BLaER1 (cell line): Measurements from ENCODE around the gene ZFP36L1.

Experiments
- H3K27ac ChIP-seq: shearing (Covaris generic); formaldehyde crosslinking; 2 replicates; pipeline ENCODE4 v1.8.1; 2022
- H3K27me3 ChIP-seq: shearing (Covaris generic); formaldehyde crosslinking; 2 replicates; pipeline ENCODE4 v1.8.1; 2022
- H3K36me3 ChIP-seq: shearing (Covaris generic); formaldehyde crosslinking; 2 replicates; pipeline ENCODE4 v1.8.1; 2022
- H3K4me1 ChIP-seq: shearing (Covaris generic); formaldehyde crosslinking; 2 replicates; pipeline ENCODE4 v1.8.1; 2022
- H3K4me2 ChIP-seq: shearing (Covaris generic); formaldehyde crosslinking; 2 replicates; pipeline ENCODE4 v1.8.1; 2022
- H3K4me3 ChIP-seq: shearing (Covaris generic); formaldehyde crosslinking; 2 replicates; pipeline ENCODE4 v1.8.1; 2022
- H3K9ac ChIP-seq: shearing (Covaris generic); formaldehyde crosslinking; 2 replicates; pipeline ENCODE4 v1.8.1; 2022
- H3K9me3 ChIP-seq: shearing (Covaris generic); formaldehyde crosslinking; 2 replicates; pipeline ENCODE4 v1.8.1; 2022
- H4K20me1 ChIP-seq: shearing (Covaris generic); formaldehyde crosslinking; 2 replicates; pipeline ENCODE4 v1.8.1; 2022
- Cebpa-rat ChIP-seq: shearing (Covaris generic); IDR thresholded peaks from 2 replicates; pipeline ENCODE4 v1.8.1; 2022

The ZFP36L1 gene

GRCh38 chr14:68757618-68758081 lies 35.2 kb downstream of the ZFP36L1 start:
- Histone ChIP-seq H3K9ac (peak overlapping the region; percentile 69), H3K27me3 (no peaks in the 10 kb centered on the region), H3K4me3 (no peak overlapping the region), H3K36me3 (no peaks in the 10 kb centered on the region), H3K27ac (peak overlapping the region; percentile 91), H3K4me1 (peaks cover 97% of the 10 kb centered on the region), H3K4me2 (peak overlapping the region; percentile 83), H3K9me3 (no peaks in the 10 kb centered on the region), H4K20me1 (no peaks in the 10 kb centered on the region)
- no peak; the same call in 1 of the 2 replicates for TF ChIP-seq Cebpa-rat

- H3K27me3 ChIP-seq: no peaks in the 10 kb centered on the region
- H3K36me3 ChIP-seq: no peaks in the 10 kb centered on the region
- H4K20me1 ChIP-seq: no peaks in the 10 kb centered on the region
- no peaks in the 10 kb centered on the region for H3K9me3 ChIP-seq
- peak overlapping the region; percentile 91 for H3K27ac ChIP-seq
- peak overlapping the region; percentile 69 for H3K9ac ChIP-seq
- peaks cover 96% of the 10 kb centered on the region for H3K4me1 ChIP-seq
- peak overlapping the region; percentile 29; the same call in 1 of the 2 replicates for H3K4me3 ChIP-seq
- TF ChIP-seq Cebpa-rat: no peak
- peak overlapping the region; percentile 83 for H3K4me2 ChIP-seq
Measured at GRCh38 chr14:68756734-68757133, 36.1 kb downstream of the ZFP36L1 start.

- H3K4me3 ChIP-seq: no peak overlapping the region
- H3K9me3 ChIP-seq: no peaks in the 10 kb centered on the region
- TF ChIP-seq Cebpa-rat: no peak
- no peaks in the 10 kb centered on the region for H3K27me3 ChIP-seq
- no peaks in the 10 kb centered on the region for H4K20me1 ChIP-seq
- H3K9ac ChIP-seq: peak overlapping the region; percentile 69
- H3K4me1 ChIP-seq: peaks cover 90% of the 10 kb centered on the region
- H3K36me3 ChIP-seq: no peaks in the 10 kb centered on the region
- peak overlapping the region; percentile 91 for H3K27ac ChIP-seq
- peak overlapping the region; percentile 83 for H3K4me2 ChIP-seq
Measured at GRCh38 chr14:68756000-68756481, 36.8 kb downstream of the ZFP36L1 start.

GRCh38 chr14:68755016-68755353 lies 37.9 kb downstream of the ZFP36L1 start:
- H3K9me3 ChIP-seq: no peaks in the 10 kb centered on the region
- TF ChIP-seq Cebpa-rat: no peak
- H3K36me3 ChIP-seq: no peaks in the 10 kb centered on the region
- peaks cover 79% of the 10 kb centered on the region for H3K4me1 ChIP-seq
- no peaks in the 10 kb centered on the region for H3K27me3 ChIP-seq
- H3K4me3 ChIP-seq: no peak overlapping the region
- no peak overlapping the region for H3K9ac ChIP-seq
- peak overlapping the region; percentile 91; the same call in 1 of the 2 replicates for H3K27ac ChIP-seq
- peak overlapping the region; percentile 83 for H3K4me2 ChIP-seq
- no peaks in the 10 kb centered on the region for H4K20me1 ChIP-seq

- H3K36me3 ChIP-seq: no peaks in the 10 kb centered on the region
- no peak for TF ChIP-seq Cebpa-rat
- H3K4me2 ChIP-seq: 0 out of 2 replicates have a peak overlapping the region, but pooled peaks have one; percentile 83
- no peak overlapping the region for H3K9ac ChIP-seq
- H4K20me1 ChIP-seq: no peaks in the 10 kb centered on the region
- H3K27me3 ChIP-seq: no peaks in the 10 kb centered on the region
- no peaks in the 10 kb centered on the region for H3K9me3 ChIP-seq
- H3K4me3 ChIP-seq: no peak overlapping the region
- no peak overlapping the region for H3K27ac ChIP-seq
- peaks cover 66% of the 10 kb centered on the region for H3K4me1 ChIP-seq
Measured at GRCh38 chr14:68753690-68754089, 39.2 kb downstream of the ZFP36L1 start.

GRCh38 chr14:68752271-68753006 lies 40.4 kb downstream of the ZFP36L1 start:
- TF ChIP-seq Cebpa-rat: no peak
- H4K20me1 ChIP-seq: no peaks in the 10 kb centered on the region
- no peak overlapping the region for H3K4me3 ChIP-seq
- no peaks in the 10 kb centered on the region for H3K27me3 ChIP-seq
- no peak overlapping the region for H3K9ac ChIP-seq
- peak overlapping the region; percentile 14 for H3K4me2 ChIP-seq
- no peak overlapping the region for H3K27ac ChIP-seq
- no peaks in the 10 kb centered on the region for H3K36me3 ChIP-seq
- H3K4me1 ChIP-seq: peaks cover 56% of the 10 kb centered on the region
- H3K9me3 ChIP-seq: no peaks in the 10 kb centered on the region

- no peaks in the 10 kb centered on the region for H3K27me3 ChIP-seq
- no peak for TF ChIP-seq Cebpa-rat
- H3K4me2 ChIP-seq: no peak overlapping the region
- no peaks in the 10 kb centered on the region for H3K36me3 ChIP-seq
- peaks cover 35% of the 10 kb centered on the region for H3K4me1 ChIP-seq
- H3K4me3 ChIP-seq: no peak overlapping the region
- no peak overlapping the region for H3K9ac ChIP-seq
- H4K20me1 ChIP-seq: no peaks in the 10 kb centered on the region
- no peaks in the 10 kb centered on the region for H3K9me3 ChIP-seq
- no peak overlapping the region for H3K27ac ChIP-seq
Measured at GRCh38 chr14:68749487-68750475, 43.1 kb downstream of the ZFP36L1 start.

GRCh38 chr14:68748691-68749090 lies 44.2 kb downstream of the ZFP36L1 start:
- no peak overlapping the region for H3K27ac ChIP-seq
- no peak for TF ChIP-seq Cebpa-rat
- no peaks in the 10 kb centered on the region for H3K36me3 ChIP-seq
- no peak overlapping the region for H3K9ac ChIP-seq
- no peaks in the 10 kb centered on the region for H3K9me3 ChIP-seq
- H3K4me3 ChIP-seq: no peak overlapping the region
- H4K20me1 ChIP-seq: no peaks in the 10 kb centered on the region
- no peaks in the 10 kb centered on the region for H3K27me3 ChIP-seq
- H3K4me2 ChIP-seq: no peak overlapping the region
- H3K4me1 ChIP-seq: peaks cover 24% of the 10 kb centered on the region

GRCh38 chr14:68748260-68748659 lies 44.6 kb downstream of the ZFP36L1 start:
- Histone ChIP-seq H3K27me3 (no peaks in the 10 kb centered on the region), H3K4me2 (no peak overlapping the region), H3K4me1 (peaks cover 20% of the 10 kb centered on the region), H3K36me3 (no peaks in the 10 kb centered on the region), H3K27ac (no peak overlapping the region), H4K20me1 (no peaks in the 10 kb centered on the region), H3K9ac (no peak overlapping the region), H3K9me3 (no peaks in the 10 kb centered on the region), H3K4me3 (no peak overlapping the region)
- TF ChIP-seq Cebpa-rat: no peak

GRCh38 chr14:68747393-68747792 lies 45.5 kb downstream of the ZFP36L1 start:
- H3K36me3 ChIP-seq: no peaks in the 10 kb centered on the region
- no peaks in the 10 kb centered on the region for H3K9me3 ChIP-seq
- peaks cover 11% of the 10 kb centered on the region for H3K4me1 ChIP-seq
- H4K20me1 ChIP-seq: no peaks in the 10 kb centered on the region
- TF ChIP-seq Cebpa-rat: no peak
- H3K4me3 ChIP-seq: no peak overlapping the region
- no peaks in the 10 kb centered on the region for H3K27me3 ChIP-seq
- no peak overlapping the region for H3K4me2 ChIP-seq
- H3K27ac ChIP-seq: no peak overlapping the region
- no peak overlapping the region for H3K9ac ChIP-seq
